Skin epidermis (tissue), 12 donors: ENCODE data around the gene HOOK1.
"Not testable (repeated sequence)": the region's sequence is repeated elsewhere in the genome, so short reads cannot be mapped to it uniquely, and the experiment has no call there.

Experiments
- H3K27ac ChIP-seq, 21 experiments: fragments of 200-600 bp; sonication (generic) in 11 of 21; one replicate each; pipeline ENCODE4 v1.5.0; 2020; ENCODE audit warnings: mild to moderate bottlenecking in 3 of 21, inconsistent platforms in 2 of 21, moderate library complexity in 2 of 21
- H3K4me3 ChIP-seq, 7 experiments: fragments of 200-600 bp; sonication (generic) in 2 of 7; one replicate each; pipeline ENCODE4 v1.5.0; 2020; ENCODE audit warnings: inconsistent platforms in 2 of 7, mild to moderate bottlenecking in 2 of 7, moderate library complexity in 1 of 7

The HOOK1 gene

DNA sequence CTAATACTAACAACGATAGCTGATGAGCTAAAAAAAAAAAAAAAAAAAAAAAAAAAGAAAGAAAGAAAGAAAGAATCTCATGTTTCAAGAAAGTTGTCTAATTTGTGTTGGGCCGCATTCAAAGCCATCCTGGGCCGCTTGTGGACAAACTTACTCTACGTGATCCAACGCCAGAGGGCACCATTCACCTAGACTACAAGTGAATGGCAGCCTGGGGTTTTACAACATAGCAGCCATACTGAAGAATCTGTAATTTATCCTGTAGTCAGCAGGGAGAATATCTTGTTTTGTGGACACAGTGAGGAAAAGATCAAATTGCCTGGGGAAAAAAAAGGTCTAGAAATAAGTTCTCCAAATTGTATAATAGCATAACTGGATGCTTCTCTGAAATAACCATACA is 64.8 kb downstream of the HOOK1 start:
- H3K27ac ChIP-seq, result no peak overlapping the region
- no peak overlapping the region for H3K4me3 ChIP-seq

DNA sequence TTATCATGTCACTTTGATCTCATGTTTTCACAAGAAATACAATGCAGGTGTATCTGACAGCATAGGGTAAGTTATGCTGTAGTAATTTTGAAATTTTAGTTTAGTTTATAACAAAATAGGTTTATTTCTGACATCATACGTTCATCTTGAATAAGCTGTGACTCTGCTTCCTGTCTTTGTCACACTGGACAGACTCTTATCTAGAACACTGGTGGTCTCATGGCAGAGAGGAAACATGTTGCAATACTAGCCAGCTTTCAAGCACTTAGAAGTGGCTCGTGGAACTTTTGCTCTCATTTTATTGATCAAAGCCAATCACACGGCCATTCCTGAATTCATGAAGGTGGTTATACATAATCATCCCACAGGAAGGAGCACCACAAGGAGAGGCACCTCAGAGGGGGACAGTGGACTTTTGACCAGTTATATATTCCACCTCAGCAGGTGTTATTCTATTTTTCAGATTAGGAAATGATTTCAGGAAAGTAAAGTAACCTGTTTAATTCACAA is 65.3 kb downstream of the HOOK1 start:
- H3K27ac ChIP-seq, result no peak overlapping the region

GRCh38 chr1:59880735-59881134 is 66.0 kb downstream of the HOOK1 start:
- Histone ChIP-seq H3K4me3 (no peak overlapping the region), H3K27ac (no peak overlapping the region)

More for the DNA sequence above, 65.3 kb downstream of the HOOK1 start:
- no peak overlapping the region for H3K4me3 ChIP-seq

GRCh38 chr1:59885160-59885832 is 70.5 kb downstream of the HOOK1 start:
- Histone ChIP-seq H3K4me3 (no peak overlapping the region), H3K27ac (no peak overlapping the region)

- H3K4me3 ChIP-seq, result no peak overlapping the region
- no peak overlapping the region for H3K27ac ChIP-seq
These were observed 78.4 kb downstream of the HOOK1 start for GRCh38 chr1:59892841-59893811.

- H3K27ac ChIP-seq, result no peak overlapping the region
These were observed 82.4 kb downstream of the HOOK1 start for GRCh38 chr1:59897165-59897564.

DNA sequence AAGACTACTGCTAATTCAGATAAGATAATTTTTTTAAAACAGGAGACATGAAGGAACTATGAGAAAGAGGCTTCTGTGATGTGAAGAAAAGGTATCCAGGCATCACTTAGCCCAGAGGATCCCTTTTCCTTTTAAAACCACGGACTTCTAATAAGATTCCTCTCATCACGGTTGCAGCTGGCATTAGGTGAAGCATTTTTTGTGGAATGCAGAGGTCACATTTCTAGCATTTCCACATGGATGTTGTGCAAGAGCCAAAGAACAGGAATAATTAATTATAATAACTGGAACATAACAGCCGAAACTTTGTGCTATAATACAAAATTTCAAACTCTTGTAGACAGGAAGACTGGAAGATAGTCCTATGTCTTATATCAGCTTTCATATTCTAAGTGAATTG is 84.2 kb downstream of the HOOK1 start:
- Histone ChIP-seq H3K4me3 (no peak overlapping the region), H3K27ac (no peak overlapping the region)

More at GRCh38 chr1:59897165-59897564, 82.4 kb downstream of the HOOK1 start:
- H3K4me3 ChIP-seq, result no peak overlapping the region

GRCh38 chr1:59900640-59901039 is 85.9 kb downstream of the HOOK1 start:
- H3K27ac ChIP-seq, result no peak overlapping the region
- H3K4me3 ChIP-seq, result no peak overlapping the region

DNA sequence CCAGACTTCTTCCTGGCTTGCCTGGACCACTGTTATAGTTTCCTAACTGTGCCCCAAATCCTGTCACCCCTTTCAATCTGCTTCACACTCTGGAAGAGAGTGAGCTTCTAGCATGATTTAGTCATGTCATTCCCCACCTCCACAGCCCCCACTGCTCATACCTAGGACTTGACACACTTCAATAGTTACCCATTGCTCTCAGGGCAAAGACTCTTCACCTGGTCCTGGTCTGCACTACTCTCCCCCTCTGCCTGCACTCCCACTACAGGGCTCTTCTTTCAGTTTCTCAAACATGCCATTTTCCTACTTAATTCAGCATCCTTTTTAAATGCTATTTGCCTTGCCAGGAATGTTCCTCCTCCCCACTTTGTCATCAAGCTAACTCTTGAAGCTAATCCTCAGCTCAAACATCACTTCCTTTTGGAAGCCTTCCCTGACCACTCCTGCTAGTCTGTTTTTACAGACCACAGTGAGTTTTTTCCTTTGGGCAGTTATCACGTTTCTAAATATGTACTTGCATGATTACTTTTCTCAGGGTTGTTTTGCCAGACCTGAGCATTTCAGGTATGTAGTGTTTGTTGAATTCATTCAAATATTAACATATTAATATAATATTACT is 87.1 kb downstream of the HOOK1 start:
- Histone ChIP-seq H3K27ac (no peak overlapping the region), H3K4me3 (no peak overlapping the region)

- Histone ChIP-seq H3K27ac (no peak overlapping the region), H3K4me3 (no peak overlapping the region)
These were observed 88.5 kb downstream of the HOOK1 start for GRCh38 chr1:59903141-59903754.

DNA sequence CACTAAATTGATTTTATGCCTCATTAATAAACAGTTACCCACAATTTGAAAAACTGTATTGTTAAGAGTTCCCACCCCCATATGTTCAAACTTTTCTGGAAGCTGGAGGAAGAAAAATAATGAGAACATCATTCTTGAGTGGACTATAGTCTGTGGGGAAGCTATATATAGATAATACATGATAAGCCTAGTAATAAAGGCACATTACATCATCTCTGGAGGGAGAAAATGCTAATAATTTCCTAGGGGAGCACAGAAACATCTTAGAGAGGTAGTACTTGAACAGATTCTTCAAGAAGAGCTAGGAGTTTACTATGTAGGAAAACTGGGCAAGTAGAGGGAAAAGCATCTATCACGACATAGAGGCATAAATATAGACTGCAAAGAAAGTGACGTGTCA is 92.2 kb downstream of the HOOK1 start:
- Histone ChIP-seq H3K27ac (no peak overlapping the region), H3K4me3 (no peak overlapping the region)

DNA sequence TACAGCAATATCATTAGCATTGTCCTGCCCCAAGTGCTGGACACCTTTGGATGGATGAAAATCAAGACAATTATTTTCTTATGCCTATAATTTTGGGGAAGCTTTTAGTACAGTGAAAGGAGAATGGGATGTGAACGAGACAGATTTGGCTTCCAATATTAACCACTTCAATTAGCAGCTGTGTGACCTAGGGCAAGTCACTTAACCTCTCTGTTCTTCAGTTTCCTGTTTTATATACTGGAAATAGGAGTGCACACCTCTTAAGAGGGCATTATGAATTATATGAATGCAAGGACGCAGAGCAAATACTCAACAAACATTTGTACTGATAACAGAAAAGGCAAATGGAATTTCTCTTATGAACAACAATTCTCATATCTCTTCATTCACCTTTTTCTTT is 93.3 kb downstream of the HOOK1 start:
- Histone ChIP-seq H3K27ac (no peak overlapping the region), H3K4me3 (no peak overlapping the region)

DNA sequence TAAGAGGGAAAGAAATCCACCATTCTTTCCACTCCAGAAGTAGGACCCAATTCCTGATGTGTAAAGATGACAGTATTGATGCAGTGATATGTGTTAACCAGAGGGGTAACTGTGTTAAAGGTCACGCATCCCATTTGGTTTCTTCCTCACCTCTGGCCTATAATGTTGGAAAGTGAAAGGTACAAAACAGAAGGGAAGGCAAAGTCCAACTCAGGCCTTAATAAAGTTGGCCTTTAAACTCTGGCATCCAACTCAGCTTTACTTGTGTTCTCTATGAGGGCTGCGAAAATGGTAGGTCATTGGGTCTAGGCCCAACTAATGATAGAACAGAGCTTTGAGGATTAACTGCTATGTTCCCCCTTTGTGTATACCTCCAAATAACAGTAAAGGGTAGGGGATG is 93.9 kb downstream of the HOOK1 start:
- H3K27ac ChIP-seq, result no peak overlapping the region
- H3K4me3 ChIP-seq, result no peak overlapping the region

DNA sequence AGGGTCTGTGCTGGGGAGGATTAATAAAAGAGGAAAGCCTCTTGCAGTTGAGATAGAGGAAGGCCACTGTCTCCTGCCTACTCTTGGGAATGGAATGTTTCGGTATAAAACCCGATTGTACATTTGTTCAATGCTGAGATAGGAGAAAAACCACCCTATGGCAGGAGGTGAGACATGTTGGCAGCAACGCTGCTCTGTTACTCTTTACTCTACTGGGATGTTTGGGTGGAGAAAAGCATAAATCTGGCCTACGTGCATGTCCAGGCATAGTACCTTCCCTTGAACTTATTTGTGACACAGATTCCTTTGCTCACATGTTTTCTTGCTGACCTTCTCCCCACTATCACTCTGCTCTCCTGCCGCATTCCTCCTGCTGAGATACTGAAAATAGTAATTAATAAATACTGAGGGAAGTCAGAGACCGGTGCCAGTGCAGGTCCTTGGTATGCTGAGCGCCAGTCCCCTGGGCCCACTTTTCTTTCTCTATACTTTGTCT is 100.1 kb downstream of the HOOK1 start:
- not testable (repeated sequence) for H3K4me3 ChIP-seq, H3K27ac ChIP-seq

DNA sequence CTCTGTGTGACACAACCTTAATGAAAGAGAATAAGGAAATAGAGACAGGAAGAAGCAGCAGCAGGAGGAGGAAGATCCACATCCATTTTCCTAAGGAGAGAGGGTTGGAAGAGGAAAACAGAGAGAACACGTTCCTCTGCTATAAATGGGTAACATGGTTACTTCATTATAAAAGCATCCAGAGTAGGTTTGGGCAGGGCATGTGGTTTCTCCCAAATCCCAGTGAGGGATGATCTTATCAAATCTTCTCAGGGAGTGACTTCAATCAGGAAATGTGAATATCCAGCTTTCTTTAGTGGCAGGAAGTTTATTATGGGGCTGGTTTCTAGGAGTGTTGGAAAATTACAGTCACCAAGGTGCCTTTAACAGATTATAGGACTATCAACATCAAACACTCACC is 100.8 kb downstream of the HOOK1 start:
- H3K4me3 ChIP-seq, result no peak overlapping the region
- no peak overlapping the region for H3K27ac ChIP-seq

DNA sequence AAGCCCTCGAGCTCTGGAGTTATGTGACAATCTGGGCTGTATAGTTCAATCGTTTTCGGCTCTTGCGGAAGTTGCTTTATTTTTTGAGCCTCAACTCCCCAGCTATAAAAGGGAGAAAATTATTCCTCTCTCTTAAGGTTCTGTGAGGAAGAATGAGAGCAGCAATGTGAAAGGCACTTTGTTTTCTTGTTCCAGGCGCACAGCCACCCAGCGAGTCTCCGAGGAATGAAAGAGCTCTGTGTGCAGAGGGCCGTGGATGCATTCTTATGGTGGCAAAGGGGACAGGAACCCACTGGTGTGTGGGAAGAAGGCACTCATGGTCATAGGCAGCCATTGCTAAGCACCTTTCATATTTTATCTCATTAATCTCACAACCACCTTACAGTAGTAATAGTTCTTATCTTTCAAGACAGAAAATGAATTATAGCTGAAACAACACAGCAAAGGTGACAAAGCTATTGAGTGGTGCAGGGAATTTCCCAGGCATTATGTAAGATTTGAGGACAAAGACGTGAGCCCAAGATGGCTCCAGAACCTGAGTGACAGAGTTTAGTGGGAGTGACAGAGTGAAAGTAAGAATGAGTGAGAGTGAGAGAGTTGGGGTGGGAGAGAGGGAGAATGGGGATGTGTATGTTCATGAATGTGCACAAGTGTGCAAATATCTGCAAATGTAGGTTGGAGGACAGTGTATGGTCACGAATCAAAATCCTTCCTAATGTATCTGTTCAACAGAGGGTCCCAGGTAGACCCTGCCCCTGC is 102.5 kb downstream of the HOOK1 start:
- Histone ChIP-seq H3K27ac (no peak overlapping the region), H3K4me3 (no peak overlapping the region)

DNA sequence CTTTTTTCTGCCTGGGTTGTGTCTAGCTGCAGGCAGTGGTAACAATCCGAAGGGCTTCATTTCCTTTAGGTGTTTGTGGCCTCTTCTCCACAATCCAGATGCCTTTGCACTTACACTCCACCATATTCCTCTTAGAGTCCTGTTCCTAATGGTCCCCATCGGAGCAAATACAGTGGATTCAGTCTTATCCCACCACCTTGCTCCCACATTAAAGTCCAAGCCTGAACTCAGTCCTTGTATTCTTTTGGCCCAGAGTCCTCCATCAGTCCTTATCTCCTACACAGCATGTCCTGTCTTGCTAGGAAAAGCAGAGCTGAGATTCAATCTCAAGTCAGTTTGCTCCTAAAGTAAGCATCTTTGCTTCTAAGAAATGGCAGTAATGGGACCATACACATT is 103.0 kb downstream of the HOOK1 start:
- Histone ChIP-seq H3K27ac (no peak overlapping the region), H3K4me3 (no peak overlapping the region)

- no peak overlapping the region for H3K4me3 ChIP-seq
- H3K27ac ChIP-seq, result no peak overlapping the region
These were observed 105.0 kb downstream of the HOOK1 start for GRCh38 chr1:59919746-59920145.

DNA sequence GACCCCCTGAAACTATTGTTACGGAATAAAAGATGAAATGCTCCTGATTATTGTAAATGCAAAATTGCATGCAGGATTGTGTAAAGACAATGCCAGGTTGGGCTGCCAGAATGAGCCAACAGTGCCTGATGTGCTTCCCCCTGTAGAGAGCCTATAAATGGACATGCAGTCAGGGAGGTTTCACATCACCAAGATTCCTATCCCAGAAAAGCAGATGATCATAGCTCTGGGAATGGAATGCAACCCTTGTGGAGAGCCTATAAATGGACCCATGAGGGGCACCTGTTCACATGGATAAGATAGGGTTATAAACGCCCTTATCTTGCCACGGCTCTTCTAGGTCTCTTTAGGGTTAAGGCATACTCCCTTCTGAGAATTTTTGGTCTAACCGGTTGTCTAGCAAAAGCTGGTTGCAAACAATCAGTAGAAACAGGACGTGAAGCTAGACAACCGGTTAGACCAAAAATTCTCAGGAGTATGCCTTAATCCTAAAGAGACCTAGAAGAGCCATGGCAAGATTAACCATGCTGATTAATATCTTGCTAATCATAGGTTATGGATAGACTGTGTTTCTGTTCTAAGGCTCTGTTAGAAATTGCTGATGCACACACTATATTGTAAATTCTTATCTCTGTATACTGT is 106.6 kb downstream of the HOOK1 start:
- H3K4me3 ChIP-seq, H3K27ac ChIP-seq: not testable (repeated sequence)
